Neural cell (in vitro differentiated cells): ENCODE data around the gene AHNAK2. TPM values are rescaled to one million over a fixed set of nuclear protein-coding genes. Genes with fewer than 3 reads are reported as not detected.

Experiments
- H2AFZ ChIP-seq: fragments of 200-600, 300-800 bp; sonication (generic), shearing (Covaris generic); 2 replicates; pipeline ENCODE4 v1.6.0; 2014; ENCODE audit warnings: low read depth, mild to moderate bottlenecking, antibody characterized with exemption, low read length, moderate library complexity
- H3F3A ChIP-seq: fragments of 200-600 bp; shearing (Covaris generic); 2 replicates; pipeline ENCODE4 v1.6.1; 2016; ENCODE audit warnings: mild to moderate bottlenecking, moderate library complexity, mixed read lengths, antibody characterized with exemption, low read length; ENCODE audit not compliant: insufficient read depth, poor library complexity, severe bottlenecking
- H3K27ac ChIP-seq: fragments of 200-600, 300-800 bp; sonication (generic), shearing (Covaris generic); 2 replicates; pipeline ENCODE4 v1.5.1; 2014; ENCODE audit warnings: mild to moderate bottlenecking, low read length, moderate library complexity
- H3K27me3 ChIP-seq: fragments of 300-800, 200-600 bp; sonication (generic), shearing (Covaris generic); 2 replicates; pipeline ENCODE4 v1.6.0; 2014; ENCODE audit warnings: mild to moderate bottlenecking, low read depth, low read length, moderate library complexity; ENCODE audit not compliant: insufficient read depth
- H3K36me3 ChIP-seq: fragments of 300-800, 200-600 bp; sonication (generic), shearing (Covaris generic); 2 replicates; pipeline ENCODE4 v1.5.1; 2014; ENCODE audit warnings: mild to moderate bottlenecking, antibody characterized with exemption, low read length, moderate library complexity; ENCODE audit not compliant: insufficient read depth
- H3K4me2 ChIP-seq: fragments of 300-800, 200-600 bp; sonication (generic), shearing (Covaris generic); 2 replicates; pipeline ENCODE4 v1.6.0; 2014; ENCODE audit warnings: mild to moderate bottlenecking, low read length
- H3K4me3 ChIP-seq: fragments of 300-800, 200-600 bp; sonication (generic), shearing (Covaris generic); 2 replicates; pipeline ENCODE4 v1.5.1; 2014; ENCODE audit warnings: mild to moderate bottlenecking, low read length, moderate library complexity
- H3K79me2 ChIP-seq: fragments of 200-600 bp; shearing (Covaris generic); replicated peaks from 2 replicates; pipeline ENCODE4 v1.6.0; 2014; ENCODE audit warnings: mild to moderate bottlenecking, low read length, moderate library complexity; ENCODE audit not compliant: insufficient read depth
- H3K9ac ChIP-seq: fragments of 300-800, 200-600 bp; sonication (generic), shearing (Covaris generic); 2 replicates; pipeline ENCODE4 v1.6.1; 2016; ENCODE audit warnings: mild to moderate bottlenecking, low read length, mixed read lengths
- H3K9me2 ChIP-seq: fragments of 200-600 bp; shearing (Covaris generic); 2 replicates; pipeline ENCODE4 v1.6.1; 2016; ENCODE audit warnings: mild to moderate bottlenecking, low read length, mixed read lengths; ENCODE audit not compliant: insufficient read depth
- H3K9me3 ChIP-seq: fragments of 200-600, 300-800 bp; sonication (generic), shearing (Covaris generic); 2 replicates; pipeline ENCODE4 v1.6.1; 2016; ENCODE audit warnings: mild to moderate bottlenecking, mixed run types, low read length, moderate library complexity, mixed read lengths
- H4K20me1 ChIP-seq: fragments of 200-600 bp; shearing (Covaris generic); 2 replicates; pipeline ENCODE4 v1.6.1; 2016; ENCODE audit warnings: mild to moderate bottlenecking, mixed run types; ENCODE audit not compliant: insufficient read depth
- CTCF ChIP-seq: fragments of 450-650 bp; IDR thresholded peaks from 2 replicates; pipeline ENCODE4 v1.5.1; 2014; ENCODE audit warnings: antibody characterized with exemption, mild to moderate bottlenecking, moderate library complexity; ENCODE audit not compliant: poor library complexity, severe bottlenecking
- EP300 ChIP-seq: fragments of 450-650 bp; conservative IDR thresholded peaks from 2 replicates; pipeline ENCODE4 v1.6.1; 2014; ENCODE audit warnings: antibody characterized with exemption, mild to moderate bottlenecking, moderate library complexity; ENCODE audit not compliant: poor library complexity, severe bottlenecking
- EZH2 ChIP-seq: fragments of 200-600, 300-800 bp; shearing (Covaris generic), sonication (generic); IDR thresholded peaks from 2 replicates; pipeline ENCODE4 v1.6.1; 2014; ENCODE audit warnings: antibody characterized with exemption, low read length, borderline replicate concordance, mild to moderate bottlenecking; ENCODE audit not compliant: insufficient read depth, poor library complexity, severe bottlenecking
- MXI1 ChIP-seq: fragments of 450-650 bp; conservative IDR thresholded peaks from 2 replicates; pipeline ENCODE4 v1.6.1; 2014; ENCODE audit warnings: antibody characterized with exemption, mild to moderate bottlenecking; ENCODE audit not compliant: poor library complexity, severe bottlenecking
- POLR2AphosphoS5 ChIP-seq: IDR thresholded peaks from 2 replicates; pipeline ENCODE4 v1.6.1; 2012
- RAD21 ChIP-seq: fragments of 450-650 bp; conservative IDR thresholded peaks from 2 replicates; pipeline ENCODE4 v1.6.1; 2014; ENCODE audit warnings: antibody characterized with exemption, mild to moderate bottlenecking, moderate library complexity
- REST ChIP-seq: IDR thresholded peaks from 2 replicates; pipeline ENCODE4 v1.6.1; 2012; ENCODE audit warnings: borderline replicate concordance
- SMC3 ChIP-seq: fragments of 450-650 bp; conservative IDR thresholded peaks from 2 replicates; pipeline ENCODE4 v1.6.1; 2014; ENCODE audit warnings: antibody characterized with exemption, mild to moderate bottlenecking, moderate library complexity; ENCODE audit not compliant: poor library complexity
- TAF1 ChIP-seq: IDR thresholded peaks from 2 replicates; pipeline ENCODE4 v1.6.1; 2012; ENCODE audit warnings: low read depth
- polyA plus RNA-seq: library from polyadenylated mRNA; depleted of rRNA; stranded (reverse); fragments of >200 nt; gene quantifications from 2 replicates; pipeline ENCODE4 v1.2.3, GENCODE V29; 2014

Gene AHNAK2
- polyA plus RNA-seq, 1 donor from 2014 or later: 1.4 TPM

GRCh38 chr14:104938960-104939359 lies 39.2 kb downstream of the AHNAK2 start:
- H3K27ac ChIP-seq: no peak overlapping the region

GRCh38 chr14:104938436-104938835 lies 39.7 kb downstream of the AHNAK2 start:
- Histone ChIP-seq H2AFZ (no peak overlapping the region), H3K4me3 (no peak overlapping the region), H3K27ac (no peak overlapping the region), H3F3A (no peaks in the 10 kb centered on the region), H3K36me3 (no peaks in the 10 kb centered on the region), H3K9me3 (no peaks in the 10 kb centered on the region), H3K9me2 (no peaks in the 10 kb centered on the region), H3K4me2 (no peak overlapping the region), H3K79me2 (no peaks in the 10 kb centered on the region), H3K9ac (no peak overlapping the region), H3K27me3 (peaks cover 12% of the 10 kb centered on the region), H4K20me1 (no peaks in the 10 kb centered on the region)
- TF ChIP-seq EP300 (no peak), TAF1 (no peak), MXI1 (no peak), SMC3 (no peak), RAD21 (no peak), EZH2 (no peak)

More at GRCh38 chr14:104938960-104939359, 39.2 kb downstream of the AHNAK2 start:
- Histone ChIP-seq H3K9me2 (no peaks in the 10 kb centered on the region), H2AFZ (no peak overlapping the region), H4K20me1 (no peaks in the 10 kb centered on the region), H3K4me2 (no peak overlapping the region), H3K9ac (no peak overlapping the region), H3F3A (no peaks in the 10 kb centered on the region), H3K79me2 (no peaks in the 10 kb centered on the region), H3K36me3 (no peaks in the 10 kb centered on the region), H3K9me3 (no peaks in the 10 kb centered on the region), H3K4me3 (no peak overlapping the region), H3K27me3 (peaks cover 12% of the 10 kb centered on the region)
- no peak for TF ChIP-seq REST
- TF ChIP-seq TAF1: no peak
- no peak for TF ChIP-seq POLR2AphosphoS5

GRCh38 chr14:104937694-104938365 lies 40.3 kb downstream of the AHNAK2 start:
- no peak overlapping the region for H3K4me3 ChIP-seq
- H3K4me2 ChIP-seq: no peak overlapping the region
- H3K9ac ChIP-seq: no peak overlapping the region
- H3K79me2 ChIP-seq: no peaks in the 10 kb centered on the region
- H2AFZ ChIP-seq: no peak overlapping the region
- no peaks in the 10 kb centered on the region for H3F3A ChIP-seq
- H3K36me3 ChIP-seq: no peaks in the 10 kb centered on the region
- no peaks in the 10 kb centered on the region for H3K9me3 ChIP-seq
- H3K9me2 ChIP-seq: no peaks in the 10 kb centered on the region
- H3K27ac ChIP-seq: no peak overlapping the region
- peaks cover 17% of the 10 kb centered on the region for H3K27me3 ChIP-seq
- TF ChIP-seq EZH2: no peak
- TF ChIP-seq SMC3: no peak
- no peak for TF ChIP-seq CTCF
- no peak for TF ChIP-seq RAD21
- no peak for TF ChIP-seq MXI1
- no peak for TF ChIP-seq EP300
- no peak for TF ChIP-seq REST
- TF ChIP-seq POLR2AphosphoS5: no peak
- no peak for TF ChIP-seq TAF1
- H4K20me1 ChIP-seq: no peaks in the 10 kb centered on the region
